K562 (cell line): Measurements from ENCODE around the gene SLC25A17.

Source experiments
- CREB1 ChIP-seq, 2 experiments: sonication (generic) in 1 of 2; formaldehyde crosslinking in 1 of 2; IDR thresholded peaks; 2 replicates each; pipeline versions ENCODE4 v1.6.1 to v1.8.0; 2012 to 2022; ENCODE audit warnings: inconsistent platforms in 1 of 2, mild to moderate bottlenecking in 1 of 2, missing genetic modification reagents in 1 of 2, moderate library complexity in 1 of 2
- EP300 ChIP-seq: IDR thresholded peaks from 2 replicates; pipeline ENCODE4 v1.6.1; 2012; ENCODE audit warnings: low read length, improper control_type of control experiment
- POLR2AphosphoS2 ChIP-seq: IDR thresholded peaks from 2 replicates; pipeline ENCODE4 v1.6.1; 2012; ENCODE audit warnings: low read length, improper control_type of control experiment
- TSC22D4 ChIP-seq: fragments of 450-650 bp; IDR thresholded peaks from 2 replicates; pipeline ENCODE4 v1.6.1; 2016; ENCODE audit warnings: missing genetic modification characterization, missing biosample characterization, control low read depth
- ZFP36 ChIP-seq: fragments of 150-350 bp; IDR thresholded peaks from 2 replicates; pipeline ENCODE4 v1.6.1; 2018; ENCODE audit warnings: low read length, low read depth; ENCODE audit not compliant: partially characterized antibody
- ZNF324 ChIP-seq: fragments of 250-450 bp; sonication (Bioruptor Pico); IDR thresholded peaks from 2 replicates; pipeline ENCODE4 v1.4.0; 2020; ENCODE audit warnings: mild to moderate bottlenecking
- ZNF384 ChIP-seq: IDR thresholded peaks from 2 replicates; pipeline ENCODE4 v1.6.1; 2012; ENCODE audit warnings: low read depth, low read length, improper control_type of control experiment
- TF ChIP-seq, protein P1 (sequence below): sonication (generic); formaldehyde crosslinking; IDR thresholded peaks from 2 replicates; pipeline ENCODE4 v1.8.0; 2022; ENCODE audit warnings: mild to moderate bottlenecking, missing genetic modification reagents, borderline replicate concordance
- TF ChIP-seq, protein P2 (sequence below): sonication (generic); formaldehyde crosslinking; IDR thresholded peaks from 2 replicates; pipeline ENCODE4 v1.8.0; 2022; ENCODE audit warnings: mild to moderate bottlenecking, missing genetic modification reagents

- TF ChIP-seq, protein P1, sequence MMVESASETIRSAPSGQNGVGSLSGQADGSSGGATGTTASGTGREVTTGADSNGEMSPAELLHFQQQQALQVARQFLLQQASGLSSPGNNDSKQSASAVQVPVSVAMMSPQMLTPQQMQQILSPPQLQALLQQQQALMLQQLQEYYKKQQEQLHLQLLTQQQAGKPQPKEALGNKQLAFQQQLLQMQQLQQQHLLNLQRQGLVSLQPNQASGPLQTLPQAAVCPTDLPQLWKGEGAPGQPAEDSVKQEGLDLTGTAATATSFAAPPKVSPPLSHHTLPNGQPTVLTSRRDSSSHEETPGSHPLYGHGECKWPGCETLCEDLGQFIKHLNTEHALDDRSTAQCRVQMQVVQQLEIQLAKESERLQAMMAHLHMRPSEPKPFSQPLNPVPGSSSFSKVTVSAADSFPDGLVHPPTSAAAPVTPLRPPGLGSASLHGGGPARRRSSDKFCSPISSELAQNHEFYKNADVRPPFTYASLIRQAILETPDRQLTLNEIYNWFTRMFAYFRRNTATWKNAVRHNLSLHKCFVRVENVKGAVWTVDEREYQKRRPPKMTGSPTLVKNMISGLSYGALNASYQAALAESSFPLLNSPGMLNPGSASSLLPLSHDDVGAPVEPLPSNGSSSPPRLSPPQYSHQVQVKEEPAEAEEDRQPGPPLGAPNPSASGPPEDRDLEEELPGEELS = no peak
- no peak for TF ChIP-seq EP300
- no peak for TF ChIP-seq POLR2AphosphoS2
- TF ChIP-seq, protein P2, sequence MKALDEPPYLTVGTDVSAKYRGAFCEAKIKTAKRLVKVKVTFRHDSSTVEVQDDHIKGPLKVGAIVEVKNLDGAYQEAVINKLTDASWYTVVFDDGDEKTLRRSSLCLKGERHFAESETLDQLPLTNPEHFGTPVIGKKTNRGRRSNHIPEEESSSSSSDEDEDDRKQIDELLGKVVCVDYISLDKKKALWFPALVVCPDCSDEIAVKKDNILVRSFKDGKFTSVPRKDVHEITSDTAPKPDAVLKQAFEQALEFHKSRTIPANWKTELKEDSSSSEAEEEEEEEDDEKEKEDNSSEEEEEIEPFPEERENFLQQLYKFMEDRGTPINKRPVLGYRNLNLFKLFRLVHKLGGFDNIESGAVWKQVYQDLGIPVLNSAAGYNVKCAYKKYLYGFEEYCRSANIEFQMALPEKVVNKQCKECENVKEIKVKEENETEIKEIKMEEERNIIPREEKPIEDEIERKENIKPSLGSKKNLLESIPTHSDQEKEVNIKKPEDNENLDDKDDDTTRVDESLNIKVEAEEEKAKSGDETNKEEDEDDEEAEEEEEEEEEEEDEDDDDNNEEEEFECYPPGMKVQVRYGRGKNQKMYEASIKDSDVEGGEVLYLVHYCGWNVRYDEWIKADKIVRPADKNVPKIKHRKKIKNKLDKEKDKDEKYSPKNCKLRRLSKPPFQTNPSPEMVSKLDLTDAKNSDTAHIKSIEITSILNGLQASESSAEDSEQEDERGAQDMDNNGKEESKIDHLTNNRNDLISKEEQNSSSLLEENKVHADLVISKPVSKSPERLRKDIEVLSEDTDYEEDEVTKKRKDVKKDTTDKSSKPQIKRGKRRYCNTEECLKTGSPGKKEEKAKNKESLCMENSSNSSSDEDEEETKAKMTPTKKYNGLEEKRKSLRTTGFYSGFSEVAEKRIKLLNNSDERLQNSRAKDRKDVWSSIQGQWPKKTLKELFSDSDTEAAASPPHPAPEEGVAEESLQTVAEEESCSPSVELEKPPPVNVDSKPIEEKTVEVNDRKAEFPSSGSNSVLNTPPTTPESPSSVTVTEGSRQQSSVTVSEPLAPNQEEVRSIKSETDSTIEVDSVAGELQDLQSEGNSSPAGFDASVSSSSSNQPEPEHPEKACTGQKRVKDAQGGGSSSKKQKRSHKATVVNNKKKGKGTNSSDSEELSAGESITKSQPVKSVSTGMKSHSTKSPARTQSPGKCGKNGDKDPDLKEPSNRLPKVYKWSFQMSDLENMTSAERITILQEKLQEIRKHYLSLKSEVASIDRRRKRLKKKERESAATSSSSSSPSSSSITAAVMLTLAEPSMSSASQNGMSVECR (CRISPR knock-in tag) = no peak
- TF ChIP-seq ZNF384 = no peak
- no peak for TF ChIP-seq CREB1 (IDR thresholded peaks at IDR 0.05)
- TF ChIP-seq CREB1 (CRISPR knock-in tag; IDR thresholded peaks at IDR 0.05) = no peak
- TF ChIP-seq TSC22D4 (tag) = no peak
- no peak for TF ChIP-seq ZFP36
- no peak for TF ChIP-seq ZNF324 (CRISPR knock-in tag)
Measured at GRCh38 chr22:40769761-40770160, 49.4 kb downstream of the SLC25A17 start.
